HL-60 (cell line): ENCODE results near the gene CNN1.

ENCODE experiments used
- microRNA-seq: library from miRNA; unstranded; fragments of <30 nt; microRNA quantifications from one replicate; pipeline ENCODE4, GENCODE V29; 2018

Gene CNN1

Small RNA genes within 50 kb of the gene (microRNA-seq; reads per million reads assigned to microRNA genes)
- gene MIR7974: 22.6 reads per million, percentile 47 among the genes with 10 or more reads in this experiment
